HEK293T (cell line): ENCODE results near the gene MYCBPAP.

Experiments used
- CTCF ChIA-PET: fragments of 350-600 bp; formaldehyde crosslinking; extraction: SDS; loops from one replicate; lab custom pipeline; 2021; ENCODE audit warnings: antibody characterized with exemption, inconsistent platforms; lab: Yijun Ruan, JAX
- POLR2A ChIA-PET: fragments of 350-600 bp; formaldehyde crosslinking; extraction: SDS; loops from one replicate; lab custom pipeline; 2020; ENCODE audit warnings: antibody characterized with exemption, inconsistent platforms; lab: Yijun Ruan, JAX
- DNase-seq: peaks from one replicate; pipeline ENCODE4 v3.0.0; 2012; ENCODE audit warnings: mixed read lengths; ENCODE audit errors: extremely low spot score
- ARNT ChIP-seq: fragments of 450-650 bp; IDR thresholded peaks from 2 replicates; pipeline ENCODE4 v1.6.1; 2017; ENCODE audit warnings: mild to moderate bottlenecking
- BHLHE40 ChIP-seq: fragments of 450-650 bp; IDR thresholded peaks from 2 replicates; pipeline ENCODE4 v1.6.1; 2016; ENCODE audit warnings: mild to moderate bottlenecking, moderate library complexity, borderline replicate concordance
- CTBP1 ChIP-seq: fragments of 450-650 bp; IDR thresholded peaks from 2 replicates; pipeline ENCODE4 v1.6.1; 2016; ENCODE audit warnings: borderline replicate concordance
- ELF4 ChIP-seq: fragments of 450-650 bp; IDR thresholded peaks from 2 replicates; pipeline ENCODE4 v1.6.1; 2017; ENCODE audit warnings: antibody characterized with exemption
- FOXA1 ChIP-seq: fragments of 450-650 bp; IDR thresholded peaks from 2 replicates; pipeline ENCODE4 v1.6.1; 2016; ENCODE audit warnings: mild to moderate bottlenecking
- FOXK2 ChIP-seq: fragments of 450-650 bp; IDR thresholded peaks from 2 replicates; pipeline ENCODE4 v1.6.1; 2016; ENCODE audit warnings: mild to moderate bottlenecking
- FOXM1 ChIP-seq: fragments of 450-650 bp; IDR thresholded peaks from 2 replicates; pipeline ENCODE4 v1.6.1; 2017; ENCODE audit warnings: mild to moderate bottlenecking, borderline replicate concordance
- HDGF ChIP-seq: fragments of 450-650 bp; IDR thresholded peaks from 2 replicates; pipeline ENCODE4 v1.6.1; 2017; ENCODE audit warnings: antibody characterized with exemption, borderline replicate concordance
- L3MBTL2 ChIP-seq: fragments of 450-650 bp; conservative IDR thresholded peaks from 2 replicates; pipeline ENCODE4 v1.6.1; 2016; ENCODE audit warnings: mild to moderate bottlenecking
- LEF1 ChIP-seq: fragments of 450-650 bp; IDR thresholded peaks from 2 replicates; pipeline ENCODE4 v1.6.1; 2017; ENCODE audit warnings: mild to moderate bottlenecking, borderline replicate concordance
- NFRKB ChIP-seq: fragments of 450-650 bp; IDR thresholded peaks from 2 replicates; pipeline ENCODE4 v1.6.1; 2016; ENCODE audit warnings: mild to moderate bottlenecking, moderate library complexity
- SP1 ChIP-seq: fragments of 450-650 bp; IDR thresholded peaks from 2 replicates; pipeline ENCODE4 v1.6.1; 2017
- SUZ12 ChIP-seq: fragments of 450-650 bp; IDR thresholded peaks from 2 replicates; pipeline ENCODE4 v1.6.1; 2016; ENCODE audit warnings: mild to moderate bottlenecking
- TARDBP ChIP-seq: fragments of 450-650 bp; IDR thresholded peaks from 2 replicates; pipeline ENCODE4 v1.6.1; 2016
- ZNF384 ChIP-seq: fragments of 450-650 bp; IDR thresholded peaks from 2 replicates; pipeline ENCODE4 v1.6.1; 2016
- TF ChIP-seq, protein P1 (sequence below): fragments of 450-650 bp; IDR thresholded peaks from 2 replicates; pipeline ENCODE4 v1.6.1; 2016

The MYCBPAP gene

DNA sequence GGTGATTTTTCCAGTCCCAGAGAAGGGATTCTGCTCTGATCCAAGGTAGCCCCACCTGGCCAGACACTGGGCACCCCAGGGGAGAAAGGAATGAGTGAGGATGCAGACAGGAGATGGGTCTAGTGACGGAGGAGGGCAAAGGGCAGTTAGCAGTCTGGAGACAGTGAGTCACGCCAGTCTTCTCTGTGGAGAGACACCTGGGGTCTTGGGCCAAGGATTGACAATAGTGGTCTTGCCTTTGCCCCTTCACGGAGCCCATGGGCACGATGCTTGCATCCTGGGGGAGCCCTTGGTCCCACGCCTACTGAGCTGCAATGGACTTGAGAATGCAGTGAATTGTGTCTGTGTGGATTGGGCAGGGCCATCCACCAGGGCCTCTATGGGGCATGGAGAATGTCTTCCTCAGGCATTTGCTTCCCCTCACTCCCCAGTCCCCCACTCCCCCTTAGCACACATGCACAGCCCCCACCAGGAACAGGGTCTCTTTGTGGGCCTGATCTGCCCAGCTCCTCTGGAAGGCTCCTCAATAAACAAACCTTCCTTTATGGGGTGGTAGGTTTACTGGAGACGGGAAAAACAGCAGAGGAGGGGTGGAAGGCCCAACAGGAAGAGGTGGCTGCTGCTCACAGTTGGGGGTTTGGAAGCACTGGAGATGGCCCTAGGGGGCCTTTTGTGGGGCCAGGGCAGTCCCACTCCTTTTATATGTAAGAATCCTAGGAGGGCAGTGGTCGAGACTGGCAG is 41.0 kb upstream of the MYCBPAP start:
- no peak for TF ChIP-seq SUZ12
- no peak for TF ChIP-seq CTBP1
- TF ChIP-seq L3MBTL2: no peak
- no peak for TF ChIP-seq ZNF384
- no peak for TF ChIP-seq BHLHE40
- POLR2A ChIA-PET: no interaction called here
- CTCF ChIA-PET: interaction anchor here (1.2 to 1.6 kb wide), 2 partner anchors 12 to 70 kb away, joined by 5 read pairs; partner anchors contain the start of gene LRRC59
- DNase-seq: no peak

DNA sequence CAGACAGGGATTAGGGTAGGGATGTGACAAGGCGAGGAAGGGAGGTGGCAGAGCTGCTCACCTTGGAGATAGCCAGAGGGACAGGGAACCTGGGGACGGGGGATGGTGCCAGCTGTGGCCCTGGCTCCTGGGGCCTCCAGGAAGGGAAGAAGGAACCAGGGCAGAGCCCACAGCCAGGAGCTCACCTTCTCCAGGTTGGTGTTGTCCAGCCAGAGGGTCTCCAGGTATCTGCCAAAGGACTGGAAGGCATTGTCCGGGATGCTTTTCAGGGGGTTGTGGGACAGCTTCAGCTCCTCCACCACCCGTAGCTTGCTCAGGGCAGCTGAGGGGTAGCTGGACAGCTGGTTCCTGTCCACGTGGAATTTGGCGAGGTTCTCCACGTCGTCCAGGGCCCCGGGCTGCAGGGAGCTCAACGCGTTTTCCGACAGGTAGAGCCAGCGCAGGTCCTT is 40.4 kb upstream of the MYCBPAP start:
- no peak for TF ChIP-seq FOXK2
- no peak for TF ChIP-seq CTBP1
- no peak for TF ChIP-seq L3MBTL2
- TF ChIP-seq BHLHE40: no peak
- TF ChIP-seq, protein P1, sequence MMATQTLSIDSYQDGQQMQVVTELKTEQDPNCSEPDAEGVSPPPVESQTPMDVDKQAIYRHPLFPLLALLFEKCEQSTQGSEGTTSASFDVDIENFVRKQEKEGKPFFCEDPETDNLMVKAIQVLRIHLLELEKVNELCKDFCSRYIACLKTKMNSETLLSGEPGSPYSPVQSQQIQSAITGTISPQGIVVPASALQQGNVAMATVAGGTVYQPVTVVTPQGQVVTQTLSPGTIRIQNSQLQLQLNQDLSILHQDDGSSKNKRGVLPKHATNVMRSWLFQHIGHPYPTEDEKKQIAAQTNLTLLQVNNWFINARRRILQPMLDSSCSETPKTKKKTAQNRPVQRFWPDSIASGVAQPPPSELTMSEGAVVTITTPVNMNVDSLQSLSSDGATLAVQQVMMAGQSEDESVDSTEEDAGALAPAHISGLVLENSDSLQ: no peak
- TF ChIP-seq LEF1: no peak
- TF ChIP-seq SP1: no peak
- no peak for TF ChIP-seq SUZ12
- TF ChIP-seq TARDBP: no peak
- TF ChIP-seq ELF4: no peak
- no peak for TF ChIP-seq ZNF384
- no peak for TF ChIP-seq NFRKB
- TF ChIP-seq FOXA1: no peak
- no peak for DNase-seq
- POLR2A ChIA-PET: no interaction called here
- CTCF ChIA-PET: interaction anchor here (1.2 to 1.6 kb wide), 2 partner anchors 11 to 71 kb away, joined by 5 read pairs; partner anchors contain the start of gene LRRC59

DNA sequence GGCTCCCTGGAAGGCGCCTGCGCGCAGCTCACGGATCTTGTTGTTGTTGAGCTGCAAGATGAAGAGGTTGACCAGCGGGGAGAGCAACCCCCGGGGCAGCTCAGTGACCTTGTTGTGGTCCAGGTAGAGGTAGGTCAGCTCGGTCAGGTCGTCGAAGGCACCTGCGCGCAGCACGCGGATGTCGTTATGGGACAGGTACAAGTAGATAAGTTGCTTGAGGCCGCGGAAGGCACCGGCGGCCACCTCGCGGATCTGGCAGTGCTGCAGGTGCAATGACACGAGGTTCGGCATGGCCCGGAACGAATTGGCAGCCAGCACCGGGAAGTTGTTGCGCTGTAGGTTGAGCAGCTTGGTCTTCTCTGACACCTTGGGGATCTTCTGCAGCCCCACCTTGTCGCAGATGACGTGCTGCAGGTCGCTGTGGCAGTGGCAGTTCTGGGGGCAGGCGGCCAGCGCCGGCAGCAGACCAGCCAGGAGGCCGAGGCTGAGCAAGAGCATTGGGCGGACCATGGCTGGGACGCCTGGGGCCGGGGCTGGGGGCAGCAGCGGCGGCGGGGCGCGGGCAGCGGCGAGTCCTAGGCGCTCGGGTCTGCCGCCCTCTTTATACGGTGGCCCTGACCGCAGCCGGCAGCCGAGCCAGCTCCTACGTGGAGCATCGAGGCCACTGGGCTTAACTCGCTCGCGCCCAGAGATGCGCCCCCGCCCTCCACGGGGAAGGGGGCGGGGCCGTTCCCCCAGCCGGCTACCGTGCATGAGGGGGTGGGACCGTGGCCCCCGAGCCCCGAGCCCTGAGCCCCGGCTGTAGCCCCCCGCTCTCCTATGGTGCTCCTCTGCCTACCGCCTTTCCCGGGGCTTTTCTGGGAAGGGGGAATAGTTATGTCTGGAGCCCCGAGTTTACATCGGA is 39.7 kb upstream of the MYCBPAP start, which contains the start of gene CHAD:
TSS of gene CHAD (minus strand) at position 577 of the 904 bp plus-strand sequence. CDS start at position 510, 67 bp downstream.
- no peak for DNase-seq
- ChIA-PET POLR2A (no interaction called here), CTCF (interaction anchor here (1.2 to 1.6 kb wide), 2 partner anchors 11 to 71 kb away, joined by 5 read pairs; partner anchors contain the start of gene LRRC59)
- TF ChIP-seq BHLHE40: no peak
- no peak for TF ChIP-seq L3MBTL2

DNA sequence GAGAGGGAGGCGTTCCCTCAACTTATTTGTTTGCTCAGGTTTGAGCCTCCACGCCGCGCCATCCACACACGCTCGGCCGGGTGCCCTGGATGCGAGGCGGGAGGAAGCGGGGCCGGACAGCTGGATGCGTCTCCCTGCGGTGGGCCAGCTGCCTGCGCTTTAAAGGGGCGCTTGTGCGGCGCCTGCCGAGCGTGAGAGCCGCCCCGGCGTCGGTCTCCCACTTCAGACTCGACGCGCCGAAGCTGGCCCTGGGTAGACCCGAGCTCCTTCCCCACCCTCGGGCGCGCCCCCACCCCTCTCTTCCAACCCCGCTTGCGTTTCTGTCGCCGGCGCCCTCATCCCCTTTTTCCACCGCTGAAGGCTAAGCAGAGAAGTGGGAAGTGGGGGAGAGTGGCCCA is 39.0 kb upstream of the MYCBPAP start:
- CTCF ChIA-PET: no interaction called here
- POLR2A ChIA-PET: no interaction called here
- DNase-seq: no peak
- TF ChIP-seq HDGF (no peak), NFRKB (no peak), ELF4 (no peak), BHLHE40 (no peak), FOXM1 (no peak), ZNF384 (no peak), ARNT (no peak), L3MBTL2 (no peak), SUZ12 (no peak), LEF1 (no peak), SP1 (no peak), CTBP1 (no peak), FOXK2 (no peak), FOXA1 (no peak), TARDBP (no peak)
- TF ChIP-seq, protein P1: no peak

DNA sequence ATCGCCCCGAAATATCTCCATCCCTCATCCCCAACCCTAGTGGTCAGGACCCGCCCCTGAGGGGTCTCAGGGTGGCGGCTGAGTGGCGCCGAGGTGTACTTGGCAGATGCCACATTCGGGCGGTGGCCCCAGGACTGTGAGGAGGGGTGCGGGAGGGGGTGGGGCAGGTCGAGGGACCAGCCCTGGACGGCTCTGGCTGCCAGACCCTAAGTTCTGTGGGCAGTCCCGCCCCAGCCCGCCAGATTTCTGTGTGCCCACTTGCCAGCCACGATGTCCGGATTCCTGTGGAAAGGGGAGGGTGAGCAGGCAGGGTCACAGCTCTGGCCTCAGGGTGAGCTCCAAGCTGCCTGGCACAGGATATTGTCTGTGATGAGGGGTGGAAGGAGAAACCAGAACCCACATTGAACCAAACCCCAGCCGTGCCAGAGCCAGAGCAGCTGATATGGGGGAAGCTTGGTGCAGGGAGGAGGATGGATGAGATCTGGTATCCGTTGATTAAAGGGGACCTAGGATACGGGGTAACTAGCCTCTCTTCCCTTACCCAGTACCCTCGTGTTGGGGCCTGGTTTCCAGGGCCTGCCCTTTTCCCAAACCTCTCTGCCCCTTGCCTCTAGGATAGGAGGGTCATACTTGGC is 38.5 kb upstream of the MYCBPAP start:
- no peak for DNase-seq
- ChIA-PET POLR2A (no interaction called here), CTCF (no interaction called here)
- no peak for TF ChIP-seq FOXM1
- TF ChIP-seq, protein P1: no peak
- no peak for TF ChIP-seq FOXK2
- no peak for TF ChIP-seq ELF4
- TF ChIP-seq L3MBTL2: no peak
- TF ChIP-seq CTBP1: no peak
- TF ChIP-seq SP1: no peak
- no peak for TF ChIP-seq LEF1
- TF ChIP-seq ARNT: no peak
- TF ChIP-seq BHLHE40: no peak
- TF ChIP-seq NFRKB: no peak
- TF ChIP-seq TARDBP: no peak
- TF ChIP-seq SUZ12: no peak
- no peak for TF ChIP-seq ZNF384
